GM21786 (cell line): ENCODE measurements around the gene CCDC69.

Experiments used
- ATAC-seq: cut with Tn5 transposase; IDR thresholded peaks from one replicate; pipeline ENCODE4 v1.9.1; 2021; ENCODE audit not compliant: unreplicated experiment

CCDC69 gene

GRCh38 chr5:151171529-151171928, 52.4 kb downstream of the CCDC69 start:
- ATAC-seq: no peak

GRCh38 chr5:151168602-151169344, 55.1 kb downstream of the CCDC69 start:
- no peak for ATAC-seq

DNA sequence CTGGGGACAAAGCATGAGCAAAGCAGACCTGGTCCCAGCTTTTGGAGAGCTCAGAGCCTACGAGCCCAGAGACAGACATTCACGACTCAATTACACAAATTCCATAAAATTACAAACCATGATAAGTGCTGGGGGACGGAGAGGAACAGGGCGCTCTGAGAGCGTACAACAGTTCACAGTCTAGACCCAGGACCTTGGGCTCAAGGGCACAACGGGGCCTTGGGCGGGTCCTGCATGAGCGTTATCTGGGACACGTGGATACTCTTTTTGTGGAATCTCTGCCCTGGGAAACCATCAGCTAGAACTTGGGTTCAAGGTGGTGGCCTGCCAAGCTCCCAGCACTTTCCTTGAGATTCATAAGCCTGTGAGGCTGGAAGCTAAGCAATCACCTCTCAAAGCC, 56.9 kb downstream of the CCDC69 start:
- ATAC-seq: no peak

DNA sequence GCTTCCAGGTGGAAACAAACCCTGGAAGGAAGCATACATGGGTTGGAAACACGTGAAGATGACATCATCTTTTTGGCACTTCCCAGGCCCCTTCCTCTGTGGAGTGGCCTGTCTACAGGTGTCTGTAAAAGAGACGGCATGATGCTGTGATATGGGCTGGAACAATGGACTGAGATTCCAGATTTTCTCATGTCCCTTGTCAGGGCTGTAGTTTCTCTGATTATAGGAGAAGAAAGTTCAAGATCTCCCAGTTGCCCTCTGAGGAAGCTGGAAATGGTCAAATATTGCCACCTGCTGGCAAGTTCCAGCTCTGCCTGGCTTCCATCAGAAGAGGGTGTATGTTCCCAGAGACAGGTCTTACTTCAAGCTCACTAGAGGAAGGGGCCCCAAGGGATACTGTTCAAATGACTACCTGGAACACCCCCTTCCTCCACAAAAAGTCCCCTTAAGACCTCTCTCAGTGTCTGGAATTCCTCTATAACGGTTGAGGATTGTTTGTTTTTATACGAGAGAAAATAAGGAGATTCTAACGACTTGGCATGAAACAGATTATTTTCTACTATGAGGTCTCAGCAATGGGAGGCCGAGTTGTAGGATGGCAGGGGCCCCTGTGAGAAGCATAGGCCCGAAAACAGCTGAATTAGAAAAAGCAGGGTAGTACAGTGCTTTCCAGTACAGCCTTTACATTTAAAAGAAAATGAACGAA, 59.1 kb downstream of the CCDC69 start:
- peak; percentile 94 for ATAC-seq

- no peak for ATAC-seq
These were observed 61.1 kb downstream of the CCDC69 start for GRCh38 chr5:151162776-151163175.

DNA sequence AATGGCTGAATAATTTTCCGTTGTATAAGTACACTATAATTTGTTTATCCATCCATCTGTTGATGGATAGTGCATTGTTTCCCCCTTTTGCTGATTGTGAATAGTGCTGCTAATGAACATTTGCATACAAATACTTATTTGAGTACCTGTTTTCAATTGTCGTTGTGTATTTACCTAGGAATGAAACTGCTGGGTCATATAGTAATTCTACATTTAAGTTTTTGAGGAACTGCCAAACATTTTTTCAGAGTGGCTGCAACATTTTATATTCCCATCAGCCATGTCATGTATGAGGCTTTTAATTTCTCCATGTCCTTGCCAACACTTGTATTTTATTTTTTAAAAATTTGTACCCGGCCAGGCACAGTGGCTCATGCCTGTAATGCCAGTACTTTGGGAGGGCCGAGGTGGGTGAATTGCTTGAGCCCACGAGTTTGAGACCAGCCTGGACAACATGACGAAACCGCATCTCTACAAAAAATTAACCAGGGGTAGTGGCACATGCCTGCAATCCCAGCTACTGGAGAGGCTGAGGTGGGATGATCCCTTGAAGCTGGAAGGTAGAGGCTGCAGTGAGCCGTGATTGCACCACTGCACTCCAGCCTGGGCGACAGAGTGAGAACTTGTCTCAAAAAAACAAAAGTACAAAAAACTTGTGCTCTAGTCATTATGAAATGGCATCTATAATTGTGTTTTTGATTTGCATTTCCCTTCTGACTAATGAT, 64.1 kb downstream of the CCDC69 start:
- no peak for ATAC-seq

DNA sequence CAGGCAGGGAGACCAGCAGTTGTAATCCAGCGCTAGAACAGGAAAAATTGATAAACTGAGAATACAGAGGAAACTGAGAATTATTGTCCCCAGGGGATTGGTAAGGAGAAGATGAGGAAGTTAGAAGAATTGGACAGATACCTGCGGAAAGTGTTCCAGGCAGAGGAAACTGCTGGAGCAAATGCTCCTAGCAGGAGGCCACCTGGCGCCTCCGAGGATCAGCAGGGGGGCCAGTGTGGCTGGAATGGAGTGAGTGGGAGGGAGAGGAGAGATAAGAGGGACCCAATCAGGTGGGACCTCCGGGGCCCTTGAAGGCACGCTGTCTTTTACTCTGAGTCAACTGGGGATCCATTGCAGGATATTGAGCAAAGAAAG, 65.6 kb downstream of the CCDC69 start:
- ATAC-seq: no peak

GRCh38 chr5:151157426-151158286, 66.2 kb downstream of the CCDC69 start, which contains the start of gene ANXA6:
TSS of gene ANXA6 (minus strand) at chr5:151157779. CDS start at chr5:151147901, 9,878 bp downstream.
- peak; percentile 35 for ATAC-seq

DNA sequence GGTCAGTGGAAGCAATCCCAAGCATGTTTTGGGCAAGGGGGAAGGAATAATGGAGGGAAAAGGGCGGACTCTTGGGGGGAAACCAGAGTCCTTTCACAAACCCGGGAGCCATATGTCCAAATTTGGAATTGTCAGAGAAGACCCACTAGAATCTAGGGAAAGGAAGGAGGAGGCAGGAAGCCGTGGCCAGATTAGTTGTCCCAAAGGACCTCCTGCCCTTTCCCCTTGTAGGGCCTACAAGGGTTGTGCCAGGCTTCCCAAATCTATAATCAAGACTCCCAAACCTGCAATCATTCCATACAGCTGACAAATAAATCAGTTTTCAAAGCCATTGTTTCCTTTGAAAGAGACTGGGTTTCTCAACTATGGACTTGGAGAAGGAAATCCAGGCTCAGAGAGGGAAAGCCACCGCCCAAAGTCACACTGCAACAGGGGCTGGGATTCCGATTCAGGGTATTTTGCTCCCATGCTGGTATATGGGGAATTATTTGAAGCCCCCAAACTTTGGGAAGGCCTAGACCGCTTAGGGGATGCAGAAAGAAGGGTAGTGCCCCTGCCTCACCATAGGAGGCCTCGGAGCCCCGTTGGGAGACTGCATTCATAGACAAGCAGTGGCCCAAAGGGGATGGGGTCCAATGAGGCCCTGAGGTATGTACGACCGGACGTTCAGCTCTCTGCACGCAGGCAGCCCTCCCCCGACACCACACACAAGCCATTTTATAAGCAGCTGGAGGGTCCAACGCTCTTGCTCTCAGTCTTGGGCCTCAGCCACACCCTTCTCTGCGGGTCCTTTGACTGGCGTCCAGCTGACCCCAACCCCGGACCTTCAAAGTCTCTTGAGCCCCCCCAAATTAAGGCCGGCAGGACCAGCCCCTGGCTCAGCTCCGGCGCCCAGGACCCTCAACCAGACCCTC, 67.1 kb downstream of the CCDC69 start:
- no peak for ATAC-seq

- peak; percentile 21 for ATAC-seq
These were observed 68.0 kb downstream of the CCDC69 start for GRCh38 chr5:151155775-151156506.

DNA sequence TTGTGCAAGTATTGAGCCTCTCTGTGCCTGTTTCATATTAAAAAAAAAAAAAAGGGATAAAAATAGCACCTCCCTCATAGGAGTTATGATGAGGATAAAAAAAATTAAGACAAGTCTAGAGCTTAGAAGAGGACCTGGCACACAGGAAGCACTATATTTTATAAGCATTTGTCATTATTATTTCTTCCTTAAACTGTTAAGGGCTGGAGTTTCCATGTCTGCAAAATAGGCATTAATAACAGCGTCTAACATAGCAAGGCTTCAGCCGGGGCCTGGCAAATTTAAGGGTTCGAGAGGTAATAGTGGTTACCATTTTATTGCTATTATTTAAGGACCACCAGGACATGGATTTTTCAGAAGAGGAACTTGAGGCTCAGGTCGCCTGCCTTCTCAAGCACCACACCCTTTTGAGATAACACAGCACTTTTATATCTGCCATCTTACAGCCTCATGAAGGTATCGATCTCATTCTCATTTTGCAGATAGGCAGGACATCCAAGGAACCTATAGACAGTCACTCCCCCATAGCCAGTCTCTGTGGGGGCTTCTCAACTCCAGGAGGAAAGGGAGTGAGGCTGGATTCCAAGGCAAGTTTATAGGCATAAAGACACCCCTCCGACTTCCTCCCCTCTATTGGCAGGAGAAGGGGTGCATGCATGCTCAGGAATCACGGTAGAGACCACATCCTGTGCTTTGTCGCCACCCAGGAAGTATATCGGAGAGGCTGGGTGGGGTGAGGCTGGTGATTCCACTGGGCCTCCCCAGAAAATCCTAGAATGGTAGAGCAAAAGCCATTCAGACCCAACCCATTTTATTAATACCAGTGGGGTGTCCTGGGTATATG, 68.7 kb downstream of the CCDC69 start:
- ATAC-seq: peak; percentile 31

- no peak for ATAC-seq
These were observed 70.1 kb downstream of the CCDC69 start for GRCh38 chr5:151153766-151154272.

DNA sequence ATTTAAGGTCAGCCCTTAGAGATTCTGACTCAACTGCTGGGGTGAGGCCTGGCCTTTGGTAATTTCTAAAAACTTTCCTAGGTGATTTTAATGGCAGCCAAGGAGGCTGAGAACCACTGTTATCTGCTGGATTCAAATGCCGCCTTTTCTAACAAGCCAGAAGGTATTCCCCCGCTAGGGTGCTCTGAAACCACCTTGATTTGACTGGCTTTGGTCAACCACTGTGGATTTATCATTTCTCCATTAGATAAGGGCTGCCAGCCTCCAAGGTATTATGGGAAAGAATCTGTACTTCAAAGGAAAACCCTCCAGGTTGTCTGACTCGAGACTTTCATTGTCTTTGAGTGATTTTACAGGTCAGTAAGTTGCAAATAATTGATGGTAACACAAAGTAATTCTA, 70.6 kb downstream of the CCDC69 start:
- no peak for ATAC-seq

DNA sequence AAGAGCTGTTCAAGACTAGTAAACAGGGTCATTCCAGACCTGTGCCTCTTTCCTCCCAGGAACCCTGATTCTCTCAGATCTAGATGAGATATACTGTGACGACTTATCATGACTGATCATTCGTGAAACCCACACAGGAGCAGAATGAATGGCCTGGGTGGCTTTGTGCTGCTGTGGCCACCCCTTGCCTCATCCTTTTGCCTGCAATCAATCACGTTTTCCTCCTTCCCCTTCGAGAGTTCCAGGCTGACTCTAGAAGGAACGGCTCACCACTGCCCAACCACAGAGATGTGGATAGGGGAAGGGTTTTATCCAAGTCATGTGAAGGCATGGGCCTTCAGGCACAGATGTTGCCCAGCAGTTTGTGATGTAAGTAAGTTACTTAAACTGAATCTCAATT, 72.1 kb downstream of the CCDC69 start:
- ATAC-seq: no peak

DNA sequence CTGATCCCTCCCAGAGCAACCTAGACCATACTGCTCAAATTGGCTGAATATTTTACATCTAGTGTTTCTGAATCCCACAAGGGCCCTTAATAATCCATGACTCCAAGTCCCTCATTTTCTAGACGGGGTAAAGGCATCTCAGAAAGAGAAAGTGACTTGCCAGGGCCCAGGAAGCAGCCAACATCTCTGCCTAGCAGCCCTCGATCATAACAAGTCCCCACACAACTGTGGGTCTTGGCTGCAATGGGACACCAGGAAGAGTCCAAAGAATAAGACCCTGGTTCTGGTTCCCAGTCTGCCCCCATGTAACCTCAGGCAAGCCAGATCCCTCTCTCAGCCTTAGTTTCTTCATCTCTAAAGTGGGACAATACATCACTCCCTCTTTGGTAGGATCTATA, 72.6 kb downstream of the CCDC69 start:
- no peak for ATAC-seq

DNA sequence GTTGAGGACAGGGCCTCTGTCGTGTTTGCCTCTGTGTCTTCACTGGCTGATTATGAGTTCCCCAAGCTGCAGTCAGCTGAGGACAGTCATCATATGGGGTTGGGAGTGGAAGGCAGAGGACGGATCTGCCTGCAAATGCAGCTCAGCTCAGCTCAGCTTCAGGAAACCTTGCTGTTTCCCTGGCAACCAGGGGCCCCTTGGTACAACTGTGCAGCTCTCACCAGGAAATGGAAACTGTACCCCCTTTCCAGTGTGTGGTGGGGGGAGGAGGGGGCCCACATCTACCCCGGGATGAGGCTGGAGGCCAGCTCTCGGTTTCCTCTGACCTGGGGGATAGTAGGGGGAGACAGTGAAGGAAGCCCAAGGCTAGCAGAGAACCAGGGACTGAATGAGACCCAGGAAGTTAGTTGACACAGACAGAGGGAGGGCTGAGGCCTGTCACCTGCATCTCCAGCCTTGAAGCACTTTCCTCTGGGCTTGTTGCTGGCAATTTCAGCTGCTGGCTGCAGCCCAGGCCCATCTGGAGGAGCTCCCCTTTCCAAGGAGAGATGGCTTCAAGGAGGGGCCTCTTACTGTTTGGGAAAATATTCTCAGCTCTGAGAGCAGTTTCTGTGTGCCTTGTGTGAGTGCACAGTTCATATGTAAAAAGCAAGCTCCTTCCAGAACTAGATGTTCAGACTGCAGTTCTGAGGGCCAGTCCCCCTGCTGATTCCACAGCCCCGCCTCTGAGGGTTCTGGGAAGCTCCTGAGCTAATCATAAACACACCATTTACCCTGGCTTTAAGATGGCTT, 73.2 kb downstream of the CCDC69 start:
- ATAC-seq: peak; percentile 56

DNA sequence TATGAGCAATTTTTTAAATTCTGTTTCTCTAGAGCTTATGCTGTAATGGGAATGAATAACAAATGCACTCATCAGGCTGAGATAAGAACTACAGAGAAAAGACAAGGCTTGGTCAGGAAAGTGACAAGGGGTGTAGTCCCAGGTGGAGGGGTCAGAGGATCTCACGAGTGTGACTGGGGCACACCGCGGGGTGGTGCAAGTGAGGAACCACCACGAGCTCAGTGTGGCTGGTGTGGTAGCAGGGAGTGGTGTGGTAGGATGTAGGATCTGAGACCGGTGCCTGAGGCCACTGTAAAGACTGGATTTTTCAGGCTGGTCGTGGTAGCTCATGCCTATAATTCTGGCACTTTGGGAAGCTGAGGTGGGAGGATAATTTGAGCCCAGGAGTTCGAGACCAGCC, 75.3 kb downstream of the CCDC69 start:
- ATAC-seq: no peak
